ENCODE data around the gene CHRM2. TPM values are rescaled to one million over a fixed set of nuclear protein-coding genes. Genes with fewer than 3 reads are reported as not detected.

CHRM2 gene
- polyA plus RNA-seq, 1 of the 3 experiments (the other 2 are of a cell fraction), result 0.23 TPM

GRCh38 chr7:136925044-136925443, 56.6 kb downstream of the CHRM2 start:
- Histone ChIP-seq H3K9ac (no peak overlapping the region), H3K9me3 (no peaks in the 10 kb centered on the region), H3K79me2 (ENCODE audit: insufficient read depth) (no peaks in the 10 kb centered on the region), H3K36me3 (replicated peaks in 1 of 2; ENCODE audit: control insufficient read depth in 1 of 2, insufficient read depth in 2 of 2, low read length in 1 of 2) (no peaks in the 10 kb centered on the region), H3K27ac (ENCODE audit: low read depth in 2 of 2, low read length in 1 of 2) (no peak overlapping the region), H3F3A (replicated peaks; ENCODE audit: insufficient read depth) (no peaks in the 10 kb centered on the region), H3K4me1 (ENCODE audit: control insufficient read depth in 1 of 2, insufficient read depth in 2 of 2, low read depth in 1 of 2, low read length in 1 of 2) (peaks cover 0 to 2% of the 10 kb centered on the region in 2 experiments; a peak in 2 of 4 replicates), H4K20me1 (ENCODE audit: insufficient read depth) (no peaks in the 10 kb centered on the region), H3K4me2 (no peak overlapping the region), H3K4me3 (ENCODE audit: low read depth in 2 of 2, low read length in 1 of 2) (no peak overlapping the region), H2AFZ (ENCODE audit: low read depth) (no peak overlapping the region), H3K27me3 (ENCODE audit: insufficient read depth) (no peaks in the 10 kb centered on the region), H3K9me2 (no peaks in the 10 kb centered on the region)
- peak; percentile 23 for DNase-seq
- ChIA-PET CTCF (interaction anchor here (1.1 to 1.7 kb wide), 4 partner anchors 12 to 51 kb away, joined by 3 to 8 read pairs (median 4); no protein-coding TSS in a partner anchor), POLR2A (no interaction called here)
- TF ChIP-seq YY1 (IDR thresholded peaks at IDR 0.05; ENCODE audit: low read depth), result no peak
- TF ChIP-seq EP300 (IDR thresholded peaks at IDR 0.05; ENCODE audit: borderline replicate concordance in 1 of 2, low read depth in 1 of 2, low read length in 1 of 2), result peak in 1 of 2 experiments; percentile 63; a peak in 1 of 4 replicates
- TF ChIP-seq USF1 (IDR thresholded peaks at IDR 0.05; ENCODE audit: borderline replicate concordance, low read depth), result no peak
- TF ChIP-seq CHD2 (IDR thresholded peaks at IDR 0.05; ENCODE audit: low read length, partially characterized antibody), result peak; percentile 26
- TF ChIP-seq GATA2 (CRISPR knock-in tag; IDR thresholded peaks at IDR 0.05), result peak; percentile 41; the same call in 1 of the 2 replicates
- WGBS (ENCODE audit: low lambda C conversion rate), result 2% methylated on average over 3 of the region's 3 CpGs

- Histone ChIP-seq H3K9me2 (no peaks in the 10 kb centered on the region), H4K20me1 (ENCODE audit: insufficient read depth) (no peaks in the 10 kb centered on the region), H3K9ac (no peak overlapping the region), H3F3A (replicated peaks; ENCODE audit: insufficient read depth) (no peaks in the 10 kb centered on the region), H3K79me2 (ENCODE audit: insufficient read depth) (no peaks in the 10 kb centered on the region), H3K9me3 (no peaks in the 10 kb centered on the region), H3K27me3 (ENCODE audit: insufficient read depth) (no peaks in the 10 kb centered on the region), H3K4me3 (ENCODE audit: low read depth in 2 of 2, low read length in 1 of 2) (no peak overlapping the region), H3K36me3 (replicated peaks in 1 of 2; ENCODE audit: control insufficient read depth in 1 of 2, insufficient read depth in 2 of 2, low read length in 1 of 2) (no peaks in the 10 kb centered on the region), H3K4me1 (ENCODE audit: control insufficient read depth in 1 of 2, insufficient read depth in 2 of 2, low read depth in 1 of 2, low read length in 1 of 2) (peaks cover 0 to 2% of the 10 kb centered on the region in 2 experiments; a peak in 2 of 4 replicates), H3K4me2 (no peak overlapping the region), H3K27ac (ENCODE audit: low read depth in 2 of 2, low read length in 1 of 2) (no peak overlapping the region), H2AFZ (ENCODE audit: low read depth) (no peak overlapping the region)
- no peak for DNase-seq
- ChIA-PET POLR2A (no interaction called here), CTCF (interaction anchor here (1.3 to 1.7 kb wide), 3 partner anchors 12 to 51 kb away, joined by 3 to 8 read pairs (median 5); no protein-coding TSS in a partner anchor)
- TF ChIP-seq, protein P1, sequence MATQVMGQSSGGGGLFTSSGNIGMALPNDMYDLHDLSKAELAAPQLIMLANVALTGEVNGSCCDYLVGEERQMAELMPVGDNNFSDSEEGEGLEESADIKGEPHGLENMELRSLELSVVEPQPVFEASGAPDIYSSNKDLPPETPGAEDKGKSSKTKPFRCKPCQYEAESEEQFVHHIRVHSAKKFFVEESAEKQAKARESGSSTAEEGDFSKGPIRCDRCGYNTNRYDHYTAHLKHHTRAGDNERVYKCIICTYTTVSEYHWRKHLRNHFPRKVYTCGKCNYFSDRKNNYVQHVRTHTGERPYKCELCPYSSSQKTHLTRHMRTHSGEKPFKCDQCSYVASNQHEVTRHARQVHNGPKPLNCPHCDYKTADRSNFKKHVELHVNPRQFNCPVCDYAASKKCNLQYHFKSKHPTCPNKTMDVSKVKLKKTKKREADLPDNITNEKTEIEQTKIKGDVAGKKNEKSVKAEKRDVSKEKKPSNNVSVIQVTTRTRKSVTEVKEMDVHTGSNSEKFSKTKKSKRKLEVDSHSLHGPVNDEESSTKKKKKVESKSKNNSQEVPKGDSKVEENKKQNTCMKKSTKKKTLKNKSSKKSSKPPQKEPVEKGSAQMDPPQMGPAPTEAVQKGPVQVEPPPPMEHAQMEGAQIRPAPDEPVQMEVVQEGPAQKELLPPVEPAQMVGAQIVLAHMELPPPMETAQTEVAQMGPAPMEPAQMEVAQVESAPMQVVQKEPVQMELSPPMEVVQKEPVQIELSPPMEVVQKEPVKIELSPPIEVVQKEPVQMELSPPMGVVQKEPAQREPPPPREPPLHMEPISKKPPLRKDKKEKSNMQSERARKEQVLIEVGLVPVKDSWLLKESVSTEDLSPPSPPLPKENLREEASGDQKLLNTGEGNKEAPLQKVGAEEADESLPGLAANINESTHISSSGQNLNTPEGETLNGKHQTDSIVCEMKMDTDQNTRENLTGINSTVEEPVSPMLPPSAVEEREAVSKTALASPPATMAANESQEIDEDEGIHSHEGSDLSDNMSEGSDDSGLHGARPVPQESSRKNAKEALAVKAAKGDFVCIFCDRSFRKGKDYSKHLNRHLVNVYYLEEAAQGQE (IDR thresholded peaks at IDR 0.05; ENCODE audit: low read depth, low read length), result no peak
- no peak for TF ChIP-seq GABPA (IDR thresholded peaks at IDR 0.05; ENCODE audit: low read depth)
- TF ChIP-seq, protein P2, sequence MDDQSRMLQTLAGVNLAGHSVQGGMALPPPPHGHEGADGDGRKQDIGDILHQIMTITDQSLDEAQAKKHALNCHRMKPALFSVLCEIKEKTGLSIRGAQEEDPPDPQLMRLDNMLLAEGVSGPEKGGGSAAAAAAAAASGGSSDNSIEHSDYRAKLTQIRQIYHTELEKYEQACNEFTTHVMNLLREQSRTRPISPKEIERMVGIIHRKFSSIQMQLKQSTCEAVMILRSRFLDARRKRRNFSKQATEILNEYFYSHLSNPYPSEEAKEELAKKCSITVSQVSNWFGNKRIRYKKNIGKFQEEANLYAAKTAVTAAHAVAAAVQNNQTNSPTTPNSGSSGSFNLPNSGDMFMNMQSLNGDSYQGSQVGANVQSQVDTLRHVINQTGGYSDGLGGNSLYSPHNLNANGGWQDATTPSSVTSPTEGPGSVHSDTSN (IDR thresholded peaks at IDR 0.05), result no peak
- no peak for TF ChIP-seq FOXJ3 (CRISPR knock-in tag; IDR thresholded peaks at IDR 0.05)
- no peak for TF ChIP-seq MAX (IDR thresholded peaks at IDR 0.05; ENCODE audit: low read depth)
- TF ChIP-seq GATA2 (CRISPR knock-in tag; IDR thresholded peaks at IDR 0.05), result no peak
- no peak for TF ChIP-seq FOXM1 (IDR thresholded peaks at IDR 0.05; ENCODE audit: low read depth)
- no peak for TF ChIP-seq CHD2 (IDR thresholded peaks at IDR 0.05; ENCODE audit: low read length, partially characterized antibody)
- no peak for TF ChIP-seq POLR2AphosphoS5 (IDR thresholded peaks at IDR 0.05; ENCODE audit: low read depth, low read length)
- no peak for TF ChIP-seq MXI1 (IDR thresholded peaks at IDR 0.05; ENCODE audit: low read depth, low read length)
- TF ChIP-seq TEAD4 (IDR thresholded peaks at IDR 0.05; ENCODE audit: borderline replicate concordance, insufficient read depth), result no peak
- no peak for TF ChIP-seq USF1 (IDR thresholded peaks at IDR 0.05; ENCODE audit: borderline replicate concordance, low read depth)
- TF ChIP-seq NRF1 (IDR thresholded peaks at IDR 0.05; ENCODE audit: low read depth, low read length), result no peak
- TF ChIP-seq RAD21 (IDR thresholded peaks at IDR 0.05; ENCODE audit: low read length), result no peak
- TF ChIP-seq SIN3A (IDR thresholded peaks at IDR 0.05; ENCODE audit: borderline replicate concordance, low read depth, low read length), result no peak
- no peak for TF ChIP-seq JUND (IDR thresholded peaks at IDR 0.05)
Observed at GRCh38 chr7:136925556-136925955, 57.1 kb downstream of the CHRM2 start.
